Trophoblast cell (in vitro differentiated cells and primary cell): Measurements from ENCODE around the gene WDR41. TPM values are rescaled to one million over a fixed set of nuclear protein-coding genes. Genes with fewer than 3 reads are reported as not detected.
A peak's percentile ranks its signal among the peaks of the same experiment; 100 is the strongest.

Experiments
- DNase-seq, 2 donors: peaks; one replicate each; pipeline ENCODE4 v3.0.0-alpha.2; 2016
- H2AFZ ChIP-seq: 2 replicates; pipeline ENCODE4 v1.6.1; 2013; ENCODE audit warnings: low read length, moderate library complexity, mild to moderate bottlenecking; ENCODE audit not compliant: insufficient read depth, poor library complexity
- H2AK5ac ChIP-seq: 2 replicates; pipeline ENCODE4 v1.6.1; 2013; ENCODE audit warnings: mild to moderate bottlenecking, low read length
- H2BK120ac ChIP-seq: 2 replicates; pipeline ENCODE4 v1.6.1; 2013; ENCODE audit warnings: low read length, mild to moderate bottlenecking, moderate library complexity; ENCODE audit not compliant: insufficient read depth, poor library complexity
- H2BK12ac ChIP-seq: 2 replicates; pipeline ENCODE4 v1.6.1; 2013; ENCODE audit warnings: mild to moderate bottlenecking, low read length, moderate library complexity
- H2BK5ac ChIP-seq: 2 replicates; pipeline ENCODE4 v1.6.1; 2013; ENCODE audit warnings: low read length, low read depth, moderate library complexity, mild to moderate bottlenecking; ENCODE audit not compliant: poor library complexity
- H3K14ac ChIP-seq: 2 replicates; pipeline ENCODE4 v1.6.1; 2013; ENCODE audit warnings: mild to moderate bottlenecking, low read length
- H3K18ac ChIP-seq: 2 replicates; pipeline ENCODE4 v1.6.1; 2013; ENCODE audit warnings: mild to moderate bottlenecking, low read length
- H3K23ac ChIP-seq: 2 replicates; pipeline ENCODE4 v1.6.1; 2013; ENCODE audit warnings: low read length
- H3K27ac ChIP-seq: 2 replicates; pipeline ENCODE4 v1.5.1; 2013; ENCODE audit warnings: low read depth, mild to moderate bottlenecking, inconsistent platforms, low read length, moderate library complexity
- H3K27me3 ChIP-seq: 2 replicates; pipeline ENCODE4 v1.6.1; 2013; ENCODE audit warnings: inconsistent platforms, mild to moderate bottlenecking, low read length, moderate library complexity; ENCODE audit not compliant: insufficient read depth
- H3K36me3 ChIP-seq, 2 experiments: 1 replicate in 1 of 2; 2 replicates in 1 of 2; pipeline ENCODE4 v1.6.1; 2013; ENCODE audit warnings: low read length in 2 of 2, mild to moderate bottlenecking in 2 of 2, moderate library complexity in 1 of 2; ENCODE audit not compliant: insufficient read depth in 2 of 2, control insufficient read depth in 1 of 2
- H3K4ac ChIP-seq: 2 replicates; pipeline ENCODE4 v1.6.1; 2013; ENCODE audit warnings: low read depth, mild to moderate bottlenecking, low read length, moderate library complexity
- H3K4me1 ChIP-seq, 2 experiments: 1 replicate in 1 of 2; 2 replicates in 1 of 2; pipeline ENCODE4 v1.6.1; 2013; ENCODE audit warnings: low read length in 2 of 2, mild to moderate bottlenecking in 2 of 2, moderate library complexity in 1 of 2; ENCODE audit not compliant: insufficient read depth in 2 of 2, control insufficient read depth in 1 of 2
- H3K4me2 ChIP-seq: 2 replicates; pipeline ENCODE4 v1.6.1; 2013; ENCODE audit warnings: inconsistent platforms, mild to moderate bottlenecking, low read length, moderate library complexity
- H3K4me3 ChIP-seq: 2 replicates; pipeline ENCODE4 v1.5.1; 2013; ENCODE audit warnings: mild to moderate bottlenecking, low read depth, low read length, inconsistent platforms
- H3K79me1 ChIP-seq: one replicate; pipeline ENCODE4 v1.6.1; 2013; ENCODE audit warnings: low read length
- H3K79me2 ChIP-seq: 2 replicates; pipeline ENCODE4 v1.6.1; 2013; ENCODE audit warnings: low read length, mild to moderate bottlenecking; ENCODE audit not compliant: control insufficient read depth, insufficient read depth, poor library complexity
- H3K9ac ChIP-seq: 2 replicates; pipeline ENCODE4 v1.6.1; 2013; ENCODE audit warnings: mild to moderate bottlenecking, low read length
- H3K9me3 ChIP-seq: 2 replicates; pipeline ENCODE4 v1.6.1; 2013; ENCODE audit warnings: low read depth, mild to moderate bottlenecking, control low read depth, inconsistent platforms, low read length; ENCODE audit not compliant: insufficient read depth
- H4K12ac ChIP-seq: 2 replicates; pipeline ENCODE4 v1.6.1; 2013; ENCODE audit warnings: low read depth, mild to moderate bottlenecking, low read length, moderate library complexity
- H4K8ac ChIP-seq: 2 replicates; pipeline ENCODE4 v1.6.1; 2013; ENCODE audit warnings: low read depth, mild to moderate bottlenecking, low read length, moderate library complexity
- H4K91ac ChIP-seq: one replicate; pipeline ENCODE4 v1.6.1; 2013; ENCODE audit warnings: low read depth, mild to moderate bottlenecking, low read length, moderate library complexity
- WGBS: extraction: QIAGEN DNeasy Blood & Tissue Kit; methylation state at CpG from one replicate; pipeline ENCODE4 v1.1.7; 2013; ENCODE audit warnings: missing lambda C conversion rate; ENCODE audit not compliant: insufficient read length, insufficient coverage; ENCODE audit errors: extremely low coverage; 5-methylcytosine and 5-hydroxymethylcytosine counted together
- polyA plus RNA-seq: library from polyadenylated mRNA; stranded (reverse); fragments of 200-250 nt; gene quantifications from 2 replicates; pipeline ENCODE4 v1.2.3, GENCODE V29; 2013

Gene WDR41, protein sequence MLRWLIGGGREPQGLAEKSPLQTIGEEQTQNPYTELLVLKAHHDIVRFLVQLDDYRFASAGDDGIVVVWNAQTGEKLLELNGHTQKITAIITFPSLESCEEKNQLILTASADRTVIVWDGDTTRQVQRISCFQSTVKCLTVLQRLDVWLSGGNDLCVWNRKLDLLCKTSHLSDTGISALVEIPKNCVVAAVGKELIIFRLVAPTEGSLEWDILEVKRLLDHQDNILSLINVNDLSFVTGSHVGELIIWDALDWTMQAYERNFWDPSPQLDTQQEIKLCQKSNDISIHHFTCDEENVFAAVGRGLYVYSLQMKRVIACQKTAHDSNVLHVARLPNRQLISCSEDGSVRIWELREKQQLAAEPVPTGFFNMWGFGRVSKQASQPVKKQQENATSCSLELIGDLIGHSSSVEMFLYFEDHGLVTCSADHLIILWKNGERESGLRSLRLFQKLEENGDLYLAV
- 23.7 and 24.8 TPM in 2 replicates for polyA plus RNA-seq

GRCh38 chr5:77491783-77492652 is at the start of gene WDR41:
TSS of gene WDR41 (minus strand) at chr5:77492316. CDS start at chr5:77492220, 96 bp downstream.
- peak within 1 kb of the TSS; percentile 88 for H3K9ac ChIP-seq
- H2BK5ac ChIP-seq = peak within 1 kb of the TSS; percentile 83
- H3K27ac ChIP-seq = peak within 1 kb of the TSS; percentile 89
- H4K91ac ChIP-seq = peak within 1 kb of the TSS; percentile 88
- H4K12ac ChIP-seq = peak within 1 kb of the TSS; percentile 98
- peak within 1 kb of the TSS; percentile 90 for H2AFZ ChIP-seq
- H3K36me3 ChIP-seq = peaks cover 0 to 2% of the 10 kb centered on the region in 2 experiments
- H2BK12ac ChIP-seq = no peak within 1 kb of the TSS
- H2BK120ac ChIP-seq = peak within 1 kb of the TSS; percentile 91
- peak within 1 kb of the TSS; percentile 86 for H3K18ac ChIP-seq
- peak within 1 kb of the TSS; percentile 85 for H3K4me3 ChIP-seq
- no peaks in the 10 kb centered on the region for H3K27me3 ChIP-seq
- H4K8ac ChIP-seq = peak within 1 kb of the TSS; percentile 91
- H3K79me2 ChIP-seq = peaks cover 5% of the 10 kb centered on the region
- H3K9me3 ChIP-seq = no peaks in the 10 kb centered on the region
- H3K4me1 ChIP-seq = no peaks in the 10 kb centered on the region
- H3K79me1 ChIP-seq = peaks cover 7% of the 10 kb centered on the region
- no peak within 1 kb of the TSS for H3K23ac ChIP-seq
- H3K4me2 ChIP-seq = peak within 1 kb of the TSS; percentile 76
- peak within 1 kb of the TSS; percentile 80 for H3K4ac ChIP-seq
- DNase-seq = peak; percentile 89
- no CpG with 5 or more reads among the region's 90 CpGs for WGBS
- no peak within 1 kb of the TSS for H2AK5ac ChIP-seq
- peak within 1 kb of the TSS; percentile 86 for H3K14ac ChIP-seq

GRCh38 chr5:77531297-77531696 is 39.2 kb upstream of the WDR41 start:
- H2BK5ac ChIP-seq = no peak overlapping the region

DNA sequence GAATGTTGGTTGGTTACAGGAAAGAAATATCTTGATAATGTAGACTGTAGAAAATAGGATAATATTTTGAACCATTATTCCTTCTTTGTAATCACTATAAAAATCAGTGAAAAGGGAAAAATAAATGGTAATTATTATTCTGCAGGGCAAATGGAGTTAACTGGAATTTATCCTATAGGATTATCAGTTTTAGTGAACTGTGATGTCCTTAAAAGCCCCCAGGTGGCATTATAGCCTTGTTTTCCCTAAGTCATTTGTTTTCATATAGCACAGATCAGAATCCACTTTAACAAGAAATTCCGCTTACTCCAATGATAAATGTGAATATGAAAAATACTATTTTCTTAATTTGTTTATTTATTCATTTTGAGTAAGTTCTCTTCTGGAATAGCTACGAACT is 26.2 kb upstream of the WDR41 start:
- Histone ChIP-seq H3K4ac (no peak overlapping the region), H3K23ac (no peak overlapping the region), H3K4me1 (no peaks in the 10 kb centered on the region), H2BK120ac (no peak overlapping the region), H3K4me2 (no peak overlapping the region), H2BK12ac (no peak overlapping the region), H4K91ac (no peak overlapping the region), H3K9ac (no peak overlapping the region), H3K18ac (no peak overlapping the region), H3K79me2 (no peaks in the 10 kb centered on the region), H3K27ac (no peak overlapping the region), H3K9me3 (no peaks in the 10 kb centered on the region), H2AFZ (no peak overlapping the region), H3K14ac (no peak overlapping the region), H2AK5ac (no peak overlapping the region), H4K8ac (no peak overlapping the region), H3K79me1 (no peaks in the 10 kb centered on the region), H3K36me3 (no peaks in the 10 kb centered on the region), H3K27me3 (no peaks in the 10 kb centered on the region), H3K4me3 (no peak overlapping the region), H2BK5ac (no peak overlapping the region), H4K12ac (no peak overlapping the region)
- WGBS = no CpG with 5 or more reads among the region's 2 CpGs
- DNase-seq = peak in 1 of 2 donors; percentile 35

More at GRCh38 chr5:77531297-77531696, 39.2 kb upstream of the WDR41 start:
- Histone ChIP-seq H4K8ac (no peak overlapping the region), H3K18ac (no peak overlapping the region), H3K23ac (no peak overlapping the region), H3K9ac (no peak overlapping the region), H3K4me3 (no peak overlapping the region), H2BK120ac (no peak overlapping the region), H4K91ac (no peak overlapping the region), H2AFZ (no peak overlapping the region), H3K36me3 (no peaks in the 10 kb centered on the region), H3K27me3 (no peaks in the 10 kb centered on the region), H3K27ac (no peak overlapping the region), H2AK5ac (no peak overlapping the region), H4K12ac (no peak overlapping the region), H3K79me1 (no peaks in the 10 kb centered on the region), H3K4me2 (no peak overlapping the region), H3K4ac (no peak overlapping the region), H3K79me2 (no peaks in the 10 kb centered on the region), H3K4me1 (no peaks in the 10 kb centered on the region), H2BK12ac (no peak overlapping the region), H3K9me3 (no peaks in the 10 kb centered on the region), H3K14ac (no peak overlapping the region)
- WGBS = no CpG with 5 or more reads among the region's 3 CpGs
- no peak for DNase-seq

DNA sequence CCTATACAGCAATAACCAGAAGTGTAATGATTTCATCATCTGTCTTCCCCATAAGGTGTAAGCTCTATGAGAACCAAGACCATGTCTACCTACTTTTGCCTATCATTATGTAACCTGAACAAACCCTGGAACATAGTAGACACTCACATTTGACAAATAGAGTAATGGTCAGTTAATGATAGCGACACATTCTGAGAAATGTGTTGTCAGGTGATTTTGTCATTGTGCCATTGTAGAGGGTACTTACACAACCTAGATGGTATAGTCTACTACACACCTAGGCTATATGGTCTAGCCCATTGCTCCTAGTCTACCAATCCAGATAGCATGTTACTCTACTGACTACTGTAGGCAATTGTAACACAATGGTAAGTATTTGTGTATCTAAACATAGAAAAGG is 22.3 kb upstream of the WDR41 start:
- Histone ChIP-seq H3K4me2 (no peak overlapping the region), H4K12ac (no peak overlapping the region), H2AFZ (no peak overlapping the region), H4K8ac (no peak overlapping the region), H3K18ac (no peak overlapping the region), H3K4ac (no peak overlapping the region), H2BK120ac (no peak overlapping the region), H3K14ac (no peak overlapping the region), H3K4me1 (no peaks in the 10 kb centered on the region), H3K9ac (no peak overlapping the region), H3K79me2 (no peaks in the 10 kb centered on the region), H3K4me3 (no peak overlapping the region), H3K27ac (no peak overlapping the region), H2BK5ac (no peak overlapping the region), H3K36me3 (no peaks in the 10 kb centered on the region), H3K9me3 (no peaks in the 10 kb centered on the region), H3K27me3 (no peaks in the 10 kb centered on the region), H3K79me1 (no peaks in the 10 kb centered on the region), H2AK5ac (no peak overlapping the region), H3K23ac (no peak overlapping the region), H2BK12ac (no peak overlapping the region), H4K91ac (no peak overlapping the region)
- no CpG with 5 or more reads among the region's 1 CpG for WGBS
- DNase-seq = no peak
